D721Med (cell line): ENCODE measurements around the gene MRPL51.

Experiments
- DNase-seq: peaks from one replicate; pipeline ENCODE4 v3.0.0; 2011; ENCODE audit warnings: low spot score; ENCODE audit not compliant: insufficient read length
- FAIRE-seq: peaks from 2 replicates; lab custom pipeline; 2011; peaks lifted over from hg19 to GRCh38; lab: Jason Lieb, UNC
- TF ChIP-seq, protein P1 (sequence below): IDR thresholded peaks from 2 replicates; pipeline ENCODE4 v1.5.1; 2012; ENCODE audit warnings: mild to moderate bottlenecking, control low read depth; ENCODE audit not compliant: insufficient read depth; ENCODE audit errors: missing control alignments

MRPL51 gene

DNA sequence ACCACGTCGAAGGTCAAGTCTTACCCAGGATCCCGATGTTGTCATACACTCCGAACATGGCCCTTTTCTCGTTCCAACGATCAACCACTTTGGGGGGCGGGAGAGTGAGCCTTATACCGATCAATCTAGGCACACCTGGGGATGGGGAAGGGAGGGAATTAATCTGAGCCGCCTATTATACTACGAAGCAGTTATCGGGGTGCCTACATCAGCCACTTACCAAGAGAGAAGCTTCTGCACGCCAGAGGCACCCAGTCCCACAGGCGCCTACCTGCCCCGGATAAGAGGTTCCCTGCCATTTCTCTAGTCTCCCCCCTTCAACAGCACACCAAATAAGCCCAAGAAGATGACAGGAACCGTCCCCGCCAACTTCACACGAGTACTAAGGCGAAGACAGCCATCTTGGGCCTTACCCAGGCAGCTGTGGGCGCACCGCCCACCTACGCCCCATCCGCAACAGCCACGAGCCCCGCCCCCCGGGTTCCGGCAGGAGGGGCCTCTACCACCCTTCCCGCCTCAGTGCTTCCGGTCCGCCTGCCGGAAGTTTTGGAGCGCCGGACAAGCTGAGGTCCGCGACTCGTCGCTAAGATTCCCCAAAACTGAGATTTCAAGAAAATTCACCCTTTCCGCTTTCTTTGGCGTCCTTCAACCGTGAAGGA, at the start of gene MRPL51:
TSS of gene MRPL51 (minus strand) at position 425 of the 659 bp plus-strand sequence. CDS start at position 299, 126 bp downstream.
- TF ChIP-seq, protein P1, sequence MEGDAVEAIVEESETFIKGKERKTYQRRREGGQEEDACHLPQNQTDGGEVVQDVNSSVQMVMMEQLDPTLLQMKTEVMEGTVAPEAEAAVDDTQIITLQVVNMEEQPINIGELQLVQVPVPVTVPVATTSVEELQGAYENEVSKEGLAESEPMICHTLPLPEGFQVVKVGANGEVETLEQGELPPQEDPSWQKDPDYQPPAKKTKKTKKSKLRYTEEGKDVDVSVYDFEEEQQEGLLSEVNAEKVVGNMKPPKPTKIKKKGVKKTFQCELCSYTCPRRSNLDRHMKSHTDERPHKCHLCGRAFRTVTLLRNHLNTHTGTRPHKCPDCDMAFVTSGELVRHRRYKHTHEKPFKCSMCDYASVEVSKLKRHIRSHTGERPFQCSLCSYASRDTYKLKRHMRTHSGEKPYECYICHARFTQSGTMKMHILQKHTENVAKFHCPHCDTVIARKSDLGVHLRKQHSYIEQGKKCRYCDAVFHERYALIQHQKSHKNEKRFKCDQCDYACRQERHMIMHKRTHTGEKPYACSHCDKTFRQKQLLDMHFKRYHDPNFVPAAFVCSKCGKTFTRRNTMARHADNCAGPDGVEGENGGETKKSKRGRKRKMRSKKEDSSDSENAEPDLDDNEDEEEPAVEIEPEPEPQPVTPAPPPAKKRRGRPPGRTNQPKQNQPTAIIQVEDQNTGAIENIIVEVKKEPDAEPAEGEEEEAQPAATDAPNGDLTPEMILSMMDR = no peak
- FAIRE-seq (no peak), DNase-seq (peak; percentile 78)

DNA sequence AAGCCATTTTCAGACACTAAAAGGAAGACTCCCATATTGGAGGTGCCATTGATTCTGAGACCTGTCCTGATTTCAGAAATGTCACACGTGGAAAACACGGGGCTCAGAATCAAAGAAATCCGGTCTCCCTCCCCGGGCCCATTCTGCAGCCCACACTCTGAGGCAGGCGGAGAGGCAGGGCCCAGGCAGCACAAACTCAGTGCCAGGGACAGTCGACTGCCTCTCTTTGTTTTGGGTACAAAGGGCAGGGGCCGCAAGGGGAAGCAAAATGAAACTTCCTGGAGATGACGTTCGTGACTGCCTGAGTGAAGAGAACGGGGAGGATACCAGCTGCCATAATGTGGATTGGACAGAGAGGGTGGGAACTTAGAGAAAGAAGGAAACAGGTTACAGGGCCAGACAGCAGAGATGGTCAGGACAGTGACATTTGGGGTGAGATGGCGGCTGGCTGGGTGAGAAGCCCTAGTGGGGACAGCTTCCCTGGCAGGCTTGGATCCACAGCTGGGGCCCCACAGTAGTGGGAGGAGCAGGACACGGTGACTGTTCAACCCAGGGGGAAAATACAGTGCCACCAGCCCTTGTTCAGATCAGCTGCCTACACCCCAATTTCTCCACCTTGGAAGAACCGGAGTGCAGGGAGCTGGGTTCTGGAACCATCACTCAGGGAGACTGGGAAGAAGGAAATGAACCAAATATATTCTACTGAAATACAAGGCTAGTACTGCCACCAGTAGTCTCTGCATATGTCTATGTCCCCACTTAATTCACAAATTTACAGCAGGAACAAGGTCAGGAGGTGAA, 49.3 kb upstream of the MRPL51 start:
- FAIRE-seq (no peak), DNase-seq (no peak)
- TF ChIP-seq, protein P1 = no peak

DNA sequence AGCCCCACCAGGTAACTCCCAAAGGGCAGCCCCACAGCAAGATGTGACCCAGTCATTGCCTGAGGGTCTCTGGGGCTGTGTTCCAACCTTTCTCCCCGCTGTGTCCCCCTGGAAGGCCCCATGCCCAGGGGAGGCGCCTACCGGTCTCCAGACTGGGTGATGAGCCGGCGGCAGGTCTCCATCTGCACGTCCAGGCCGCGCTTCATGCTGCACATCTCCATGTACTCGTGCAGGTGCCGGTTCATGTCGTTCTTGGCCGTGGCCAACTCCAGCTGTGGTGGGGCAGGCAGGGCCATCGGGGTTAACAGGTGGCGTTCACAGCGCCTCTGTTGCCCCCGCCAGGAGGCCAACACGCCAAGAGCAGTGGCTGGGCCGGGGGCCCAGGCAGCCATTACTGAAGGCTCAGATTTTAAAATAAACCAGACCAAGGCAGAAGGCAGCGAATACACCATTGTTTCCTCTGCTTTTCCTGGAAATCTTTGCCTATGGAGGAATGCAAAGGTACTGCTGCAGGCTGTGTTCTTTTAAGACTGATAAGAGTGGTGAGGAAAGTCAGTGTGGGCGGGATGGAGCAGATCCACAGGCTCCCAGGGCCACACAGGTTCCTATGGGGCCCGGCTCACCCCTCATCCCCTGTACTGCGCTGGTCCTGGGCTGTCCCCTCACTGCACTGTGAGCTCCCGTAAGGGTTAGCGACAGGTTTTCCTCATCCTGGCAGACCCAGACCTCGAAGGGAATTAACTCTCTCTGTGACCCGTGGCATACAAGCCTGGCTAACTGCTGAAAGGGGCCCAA, 48.5 kb upstream of the MRPL51 start:
- FAIRE-seq = no peak
- TF ChIP-seq, protein P1 = no peak
- no peak for DNase-seq

DNA sequence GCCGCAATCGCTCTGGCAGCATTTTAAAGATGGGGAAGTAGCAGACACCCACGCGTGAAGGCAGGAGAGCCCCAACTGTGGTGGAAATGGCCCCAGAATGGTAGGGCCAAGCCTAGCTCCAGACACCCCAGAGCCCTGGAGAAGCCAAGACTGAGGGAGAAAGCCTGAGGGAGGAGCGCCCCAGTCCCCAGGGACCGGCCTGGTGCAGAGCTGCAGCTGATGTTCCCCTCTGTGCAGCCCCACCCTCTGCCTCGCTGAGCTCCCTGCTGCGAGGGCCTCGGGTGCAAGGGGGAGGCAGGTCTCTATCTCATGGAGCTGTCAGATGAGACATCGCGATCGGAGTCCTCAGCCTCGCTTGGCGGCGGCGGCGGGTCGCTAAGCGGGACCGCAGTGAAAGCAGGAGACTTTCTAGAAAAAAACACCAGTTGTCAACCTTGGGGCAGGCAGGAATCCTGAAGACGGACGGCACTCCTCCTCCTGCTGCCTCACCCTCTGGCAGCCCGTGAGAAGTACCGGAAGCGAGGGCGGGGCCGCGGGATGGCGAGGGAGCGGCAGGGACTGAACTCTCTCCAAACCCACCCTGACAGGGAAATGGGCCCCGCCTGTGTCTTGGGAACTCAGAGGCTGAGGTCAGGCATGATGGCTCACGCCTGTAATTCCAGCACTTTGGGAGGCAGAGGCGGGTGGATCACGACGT, 47.3 kb upstream of the MRPL51 start:
- FAIRE-seq = no peak
- DNase-seq = no peak
- TF ChIP-seq, protein P1 = no peak

DNA sequence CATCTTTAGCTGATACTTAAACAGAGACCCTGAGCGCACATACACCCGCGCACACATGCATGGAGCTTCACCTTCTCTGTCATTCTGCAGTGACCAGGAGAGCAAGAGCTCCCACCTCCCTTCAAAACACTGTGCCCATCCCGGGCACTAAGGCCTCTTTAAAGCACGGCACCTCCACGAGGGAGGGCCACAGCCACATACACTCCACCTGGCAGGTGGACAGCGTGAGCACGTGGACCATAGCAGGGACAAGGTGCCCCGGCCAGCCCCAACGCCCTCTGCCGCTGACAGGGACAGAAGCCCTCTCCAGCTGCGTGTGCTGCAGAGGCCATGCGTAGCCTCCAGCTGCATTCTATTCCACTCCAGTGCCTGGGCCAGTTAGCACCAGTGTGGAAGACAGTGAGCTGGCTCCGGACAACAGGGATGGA, 46.7 kb upstream of the MRPL51 start:
- FAIRE-seq = no peak
- DNase-seq = no peak

DNA sequence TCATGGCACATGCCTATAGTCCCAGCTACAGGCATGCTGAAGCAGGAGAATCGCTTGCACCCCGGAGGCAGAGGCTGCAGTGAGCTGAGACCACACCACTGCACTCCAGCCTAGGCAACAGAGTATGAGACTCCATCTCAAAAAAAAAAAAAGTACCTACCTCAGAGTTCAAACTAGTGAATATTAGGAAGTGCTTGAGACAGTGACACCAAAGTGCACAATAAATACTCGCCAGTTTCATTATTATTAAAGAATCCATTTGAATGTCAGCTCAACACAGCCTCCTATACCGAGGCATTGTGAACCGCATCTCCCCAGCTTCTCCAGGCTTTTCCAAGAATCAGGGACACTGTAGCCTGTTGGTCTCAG, 46.2 kb upstream of the MRPL51 start:
- FAIRE-seq (no peak), DNase-seq (no peak)
- TF ChIP-seq, protein P1 = no peak

More for the DNA sequence above, 46.7 kb upstream of the MRPL51 start:
- TF ChIP-seq, protein P1 = no peak
